GM12892 (cell line): ENCODE measurements around the gene RSPRY1.

ENCODE experiments used
- POLR2A ChIP-seq: IDR thresholded peaks from 2 replicates; pipeline ENCODE4 v1.6.1; 2011; ENCODE audit warnings: low read depth, low read length, control low read depth
- POLR2AphosphoS5 ChIP-seq: IDR thresholded peaks from 2 replicates; pipeline ENCODE4 v1.6.1; 2011; ENCODE audit warnings: low read depth, low read length, control low read depth
- TAF1 ChIP-seq: IDR thresholded peaks from 2 replicates; pipeline ENCODE4 v1.6.1; 2011; ENCODE audit warnings: low read depth, mild to moderate bottlenecking, control low read depth, low read length, borderline replicate concordance

GRCh38 chr16:57140931-57141668 lies 45.0 kb upstream of the RSPRY1 start:
- no peak for TF ChIP-seq POLR2AphosphoS5
- no peak for TF ChIP-seq POLR2A
- no peak for TF ChIP-seq TAF1
